T-helper 22 cell (primary cell): ENCODE data around the gene PYROXD2.
"Not testable (repeated sequence)": the region's sequence is repeated elsewhere in the genome, so short reads cannot be mapped to it uniquely, and the experiment has no call there.

ENCODE experiments used
- DNase-seq: peaks from one replicate; pipeline ENCODE4 v3.0.0-alpha.2; 2020; ENCODE audit warnings: low read depth

The PYROXD2 gene

DNA sequence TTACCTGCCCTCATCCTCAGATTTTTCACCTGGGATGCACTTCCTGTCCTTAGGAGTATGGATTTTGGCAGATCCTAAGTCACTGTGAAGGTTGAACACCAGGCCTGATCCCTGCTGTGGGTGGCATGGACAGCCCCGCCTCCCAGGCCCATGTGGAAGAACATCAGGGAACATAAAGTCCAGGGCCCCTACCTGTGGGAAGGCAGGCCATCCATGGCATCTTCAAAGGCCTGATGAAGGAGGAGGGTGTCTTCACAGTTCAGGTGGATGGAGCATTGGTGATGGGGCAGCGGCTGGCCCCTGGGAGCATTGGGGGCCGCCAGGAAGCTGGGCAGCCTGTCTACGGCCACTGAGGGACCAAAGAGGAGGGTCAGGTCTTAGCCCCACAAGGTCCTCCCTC, 24.6 kb downstream of the PYROXD2 start:
- DNase-seq, result no peak

DNA sequence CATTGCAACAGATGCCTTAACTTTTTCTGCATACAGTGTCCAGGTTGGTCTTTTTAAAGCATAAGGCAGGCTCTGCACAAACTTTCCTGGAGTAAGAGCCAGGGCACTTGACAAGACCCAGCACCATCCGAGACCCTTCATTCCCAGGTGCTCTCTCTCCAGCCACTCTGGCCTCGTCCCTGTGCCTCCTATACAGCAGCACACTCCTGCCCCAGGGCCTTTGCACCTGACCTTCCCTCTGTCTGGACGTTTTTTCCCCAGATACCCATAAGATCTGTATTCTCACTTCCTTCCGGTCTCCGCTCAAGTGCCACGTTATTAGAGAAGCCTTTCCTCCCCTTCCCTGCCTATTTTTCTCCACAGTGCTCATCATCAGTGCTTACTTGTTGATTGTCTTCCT, 25.6 kb downstream of the PYROXD2 start:
- DNase-seq, result no peak

DNA sequence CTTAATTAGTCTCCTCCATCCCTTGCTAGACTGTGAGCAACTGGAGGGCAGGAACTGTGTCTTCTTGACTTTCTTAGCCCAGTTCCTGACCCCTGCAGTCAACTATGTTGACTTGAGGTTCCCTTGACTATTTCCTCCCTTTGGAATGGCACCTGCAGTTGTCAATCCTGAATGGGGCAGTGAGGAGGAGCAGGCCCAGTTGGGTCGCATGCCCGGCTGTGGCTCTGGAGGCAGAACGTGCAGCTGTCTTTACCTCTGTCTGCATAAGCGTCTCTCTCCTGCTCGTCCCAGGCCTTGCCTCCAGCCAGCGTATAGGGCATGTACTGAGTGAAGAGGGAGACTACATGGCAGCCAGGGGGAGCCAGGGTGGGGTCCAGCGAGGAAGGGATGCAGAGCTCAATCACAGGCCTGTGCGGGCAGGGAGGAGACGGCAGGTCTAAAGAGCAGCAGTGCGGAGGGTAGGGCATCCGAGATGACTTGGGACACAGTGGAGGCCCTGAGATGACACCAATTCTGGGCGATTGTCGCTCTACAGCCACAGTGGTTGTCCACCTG, 26.8 kb downstream of the PYROXD2 start:
- no peak for DNase-seq

GRCh38 chr10:98384531-98385133, 30.4 kb downstream of the PYROXD2 start:
- DNase-seq, result no peak

- no peak for DNase-seq
These were observed 31.1 kb downstream of the PYROXD2 start for GRCh38 chr10:98383869-98384268.

DNA sequence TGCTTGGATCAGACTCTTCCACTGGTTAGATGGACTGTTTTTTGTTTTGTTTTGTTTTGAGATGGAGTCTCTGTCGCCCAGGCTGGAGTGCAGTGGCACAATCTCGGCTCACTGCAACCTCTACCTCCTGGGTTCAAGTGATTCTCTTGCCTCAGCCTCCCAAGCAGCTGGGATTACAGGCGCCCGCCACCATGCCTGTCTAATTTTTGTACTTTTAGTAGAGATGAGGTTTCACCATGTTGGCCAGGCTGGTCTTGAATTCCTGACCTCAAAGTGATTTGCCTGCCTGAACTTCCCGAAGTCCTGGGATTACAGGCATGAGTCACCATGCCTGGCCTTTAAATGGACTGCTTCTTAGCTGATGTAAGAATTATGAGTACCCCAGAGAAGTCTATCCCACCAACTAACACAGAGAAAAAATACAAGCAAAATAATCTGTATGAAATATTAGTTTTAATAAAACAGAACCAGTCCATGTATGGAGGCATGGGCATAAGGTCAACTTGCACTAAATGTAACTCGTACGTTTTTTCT, 31.8 kb downstream of the PYROXD2 start:
- not testable (repeated sequence) for DNase-seq

DNA sequence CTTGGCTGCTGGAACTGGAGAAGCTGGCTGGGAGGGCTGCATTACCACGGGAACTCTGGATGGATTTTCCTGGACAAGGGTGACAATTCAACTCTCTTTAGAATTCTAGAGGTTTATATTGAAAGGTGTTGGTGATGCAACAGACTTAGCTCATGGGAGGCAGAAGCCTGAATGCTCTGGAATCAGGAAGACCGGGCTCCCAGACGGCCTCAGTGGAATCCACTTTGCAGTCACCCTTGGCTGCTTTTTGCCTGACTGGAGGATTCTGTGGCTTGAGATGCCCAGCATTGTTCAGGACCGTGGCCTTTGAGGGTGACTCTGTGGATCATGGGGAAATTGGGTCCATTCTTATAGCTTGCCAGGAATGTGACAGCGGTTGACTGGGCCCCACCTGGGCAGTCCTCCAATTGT, 32.3 kb downstream of the PYROXD2 start:
- DNase-seq, result no peak

- DNase-seq, result no peak
These were observed 34.3 kb downstream of the PYROXD2 start for GRCh38 chr10:98380493-98381339.

GRCh38 chr10:98378722-98379121, 36.3 kb downstream of the PYROXD2 start:
- no peak for DNase-seq

DNA sequence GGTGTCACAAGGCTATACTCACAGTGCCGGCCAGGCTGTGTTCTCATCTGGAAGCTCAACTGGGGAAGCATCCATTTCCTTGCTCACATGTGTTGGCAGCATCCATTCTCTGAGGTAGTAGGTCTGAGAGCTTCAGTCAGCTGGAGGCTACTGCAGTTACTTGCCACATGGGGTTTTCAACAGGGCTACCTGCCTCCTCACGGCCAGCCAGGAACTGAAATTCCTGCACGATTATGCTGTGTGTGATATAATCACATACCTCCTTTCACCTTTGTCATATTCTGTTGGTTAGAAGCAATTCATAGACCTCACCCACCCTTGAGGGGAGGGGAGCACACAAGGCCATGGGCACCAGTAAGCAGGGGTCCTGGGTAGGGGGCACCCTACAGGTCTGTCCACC, 37.4 kb downstream of the PYROXD2 start:
- no peak for DNase-seq

DNA sequence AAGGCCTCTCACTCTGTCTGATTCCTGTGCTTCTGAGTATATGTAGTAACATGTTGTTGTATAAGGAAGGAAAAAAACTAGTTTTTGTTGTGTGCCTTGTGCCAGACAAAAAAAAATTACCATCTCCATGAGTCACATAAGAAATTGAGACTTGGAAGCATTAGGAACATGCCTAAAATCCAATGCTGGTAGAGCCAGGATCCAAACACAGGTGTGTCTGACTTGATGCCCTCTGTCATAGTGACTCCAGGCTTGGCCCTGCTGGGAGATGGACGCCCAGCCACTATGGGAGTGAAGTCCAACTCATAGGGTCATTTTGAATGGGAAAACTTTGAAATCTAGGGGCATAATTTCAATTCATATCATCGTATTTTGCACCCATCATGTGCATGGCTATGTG, 38.0 kb downstream of the PYROXD2 start:
- DNase-seq, result no peak

GRCh38 chr10:98376485-98376884, 38.5 kb downstream of the PYROXD2 start:
- no peak for DNase-seq

DNA sequence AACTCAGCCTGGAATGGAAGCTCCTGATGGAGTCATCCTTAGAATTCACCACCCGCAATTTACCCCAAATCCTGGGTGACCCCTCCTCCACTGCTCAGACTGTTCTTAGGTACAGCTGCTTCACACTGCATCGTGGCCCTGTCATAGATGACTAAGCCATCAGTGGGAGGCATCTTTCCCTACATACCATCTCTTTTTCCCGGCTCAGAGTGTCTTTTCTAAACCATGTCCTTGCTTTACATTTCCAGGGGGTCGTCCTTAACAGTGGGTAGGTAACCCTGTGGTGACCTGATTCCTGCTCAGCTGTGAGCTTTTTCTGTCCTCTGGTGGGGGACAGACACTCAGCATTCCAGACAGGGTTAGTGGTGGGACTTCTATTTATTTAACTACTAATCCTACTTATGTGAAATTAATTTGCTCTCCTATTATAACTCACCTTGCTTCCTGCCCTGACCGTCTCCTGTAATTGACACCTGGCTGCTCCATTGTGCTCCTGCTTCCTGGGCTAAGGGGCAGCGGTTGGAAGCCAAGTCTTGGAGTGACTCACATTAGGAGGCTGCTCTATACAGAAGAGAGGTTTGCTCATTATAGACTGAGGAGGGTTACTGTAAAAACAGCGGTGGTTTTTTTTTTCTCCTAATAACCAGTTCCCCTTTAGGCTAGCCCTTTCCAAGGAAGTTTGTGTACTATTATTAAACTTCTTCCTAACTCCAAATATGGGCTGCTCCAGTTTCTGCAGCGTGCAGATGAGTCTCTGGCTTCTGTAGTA, 40.6 kb downstream of the PYROXD2 start:
- no peak for DNase-seq

DNA sequence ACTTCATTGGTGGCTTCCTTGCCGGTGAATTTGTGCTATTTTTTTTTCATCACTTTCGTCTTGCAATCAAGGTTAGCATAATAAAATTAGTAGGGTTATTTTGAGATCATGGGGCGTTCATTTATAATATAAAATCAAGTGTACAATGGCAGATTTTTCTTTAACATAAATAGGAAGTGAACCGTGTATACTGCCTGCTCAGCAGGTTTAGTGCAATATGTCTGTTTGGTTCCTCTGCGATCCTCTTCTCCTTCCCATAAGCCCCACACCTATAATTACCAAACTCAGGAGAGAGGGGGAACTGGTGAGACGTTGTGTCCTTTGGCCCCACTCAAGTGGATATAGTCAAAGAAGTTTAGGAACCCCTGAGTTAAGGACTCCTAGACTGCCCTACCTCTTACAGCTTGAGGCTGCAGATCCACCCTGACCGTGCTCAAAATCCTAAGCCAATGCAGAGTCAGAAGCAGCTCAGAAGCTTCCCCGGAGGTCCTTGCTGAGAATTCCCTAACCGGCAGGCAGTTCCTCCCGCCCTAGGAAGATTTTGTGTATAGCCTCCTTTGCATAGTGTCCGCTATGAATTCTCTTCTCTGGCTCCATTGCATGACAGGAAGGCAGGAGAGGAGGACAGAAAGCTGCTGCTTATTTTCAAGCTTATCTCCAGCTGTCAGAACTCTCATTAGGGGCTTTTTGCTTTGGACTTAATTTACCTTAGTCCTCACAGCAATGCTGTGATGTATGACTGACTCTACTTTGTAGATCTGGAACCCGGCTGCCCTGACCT, 41.5 kb downstream of the PYROXD2 start:
- no peak for DNase-seq

DNA sequence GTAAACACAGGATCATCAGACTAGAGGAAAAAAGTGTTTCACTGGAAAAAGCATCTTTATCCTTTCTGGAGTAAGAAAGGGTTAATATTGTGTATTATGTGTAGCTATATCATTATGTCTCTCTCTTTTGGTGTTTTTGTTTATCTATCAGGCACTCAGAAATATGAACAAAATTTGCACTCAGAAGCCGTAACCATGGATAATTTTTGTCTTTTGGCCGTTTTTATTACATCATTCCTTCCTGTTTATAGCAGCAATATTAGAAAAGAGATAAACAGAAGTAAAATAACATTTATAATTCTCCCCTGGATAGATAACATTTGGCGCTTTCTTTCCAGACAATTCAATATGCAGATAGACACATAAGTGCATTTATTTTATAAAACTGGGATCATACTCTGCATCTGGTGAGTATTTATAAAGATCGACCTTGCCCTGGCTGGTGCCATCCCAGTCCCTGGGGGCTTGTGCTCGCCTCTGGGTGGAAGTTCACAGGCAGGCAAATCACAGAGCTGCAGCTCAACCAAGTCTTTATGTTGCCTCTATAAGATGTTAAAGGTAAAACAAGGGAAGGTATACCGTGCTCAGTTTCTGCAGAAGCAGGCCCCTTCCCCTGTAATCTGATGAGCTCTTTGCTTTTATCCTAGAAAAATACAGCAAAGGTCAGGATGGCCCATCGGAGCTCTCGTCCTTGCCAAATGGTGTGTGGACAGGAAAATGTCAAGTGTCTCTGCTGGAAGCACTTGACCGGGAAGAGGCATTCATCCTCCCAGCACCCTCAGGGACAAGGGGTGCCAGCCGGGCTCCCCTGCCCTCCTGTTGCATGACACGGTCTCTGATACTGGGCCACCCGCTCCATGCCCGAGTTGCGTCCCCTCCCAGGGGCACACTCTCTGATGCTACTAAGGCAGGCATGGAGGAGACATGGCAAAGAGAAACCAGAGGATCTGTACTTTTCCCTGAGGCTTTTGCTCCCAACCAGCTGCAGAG, 43.9 kb downstream of the PYROXD2 start:
- no peak for DNase-seq

DNA sequence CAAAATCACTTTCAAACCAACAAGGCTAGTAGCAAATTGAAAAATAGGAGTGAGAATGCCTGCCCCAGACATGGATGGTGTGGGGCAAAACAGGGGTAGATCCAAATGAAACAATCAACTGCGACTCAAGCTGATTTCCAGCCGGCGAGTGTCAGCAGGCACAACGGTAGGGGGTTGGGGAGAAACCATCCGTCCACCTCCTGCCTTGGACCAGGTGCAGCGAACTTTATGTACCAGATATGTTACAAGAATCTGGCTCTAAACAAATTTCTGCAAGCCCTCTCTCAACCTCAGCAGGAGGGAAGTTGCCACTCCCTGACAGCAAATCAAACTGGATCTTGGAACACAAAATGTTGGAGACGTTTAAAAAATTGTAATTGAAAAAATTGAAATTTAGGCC, 45.2 kb downstream of the PYROXD2 start:
- no peak for DNase-seq

DNA sequence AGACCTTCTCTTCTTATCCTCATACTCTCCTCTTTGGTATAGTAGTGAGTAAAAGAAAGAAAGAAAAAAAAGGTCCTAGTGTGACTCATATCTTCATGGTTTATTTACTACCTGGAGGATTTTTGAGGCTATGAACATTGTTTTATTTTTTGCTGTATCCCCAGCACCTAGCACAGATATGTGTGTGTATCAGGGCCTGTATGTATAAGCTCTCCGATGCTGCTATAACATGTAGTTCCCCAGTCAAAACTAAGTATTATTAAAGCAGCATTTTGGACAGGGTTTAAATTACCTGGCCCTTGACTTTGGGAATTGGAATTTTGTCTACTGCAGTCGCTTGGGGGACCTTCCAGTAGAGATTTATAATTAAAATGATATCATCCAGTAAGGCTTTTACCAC, 46.3 kb downstream of the PYROXD2 start:
- DNase-seq, result no peak

- no peak for DNase-seq
These were observed 47.2 kb downstream of the PYROXD2 start for GRCh38 chr10:98367604-98368451.

GRCh38 chr10:98366062-98366530, 48.9 kb downstream of the PYROXD2 start:
- no peak for DNase-seq
